H4 (cell line): ENCODE results near the gene IFNGR2. TPM values are rescaled to one million over a fixed set of nuclear protein-coding genes. Genes with fewer than 3 reads are reported as not detected.
"Not testable (repeated sequence)": the region's sequence is repeated elsewhere in the genome, so short reads cannot be mapped to it uniquely, and the experiment has no call there.

Experiments
- DNase-seq: peaks from one replicate; pipeline ENCODE4 v3.0.0-alpha.2; 2015; ENCODE audit warnings: low spot score
- total RNA-seq: library from RNA; depleted of rRNA; stranded (reverse); fragments of >200 nt; shearing (Covaris generic); gene quantifications from 2 replicates; pipeline ENCODE4 v1.2.3, GENCODE V29; 2014; rRNA removed

IFNGR2 gene, protein sequence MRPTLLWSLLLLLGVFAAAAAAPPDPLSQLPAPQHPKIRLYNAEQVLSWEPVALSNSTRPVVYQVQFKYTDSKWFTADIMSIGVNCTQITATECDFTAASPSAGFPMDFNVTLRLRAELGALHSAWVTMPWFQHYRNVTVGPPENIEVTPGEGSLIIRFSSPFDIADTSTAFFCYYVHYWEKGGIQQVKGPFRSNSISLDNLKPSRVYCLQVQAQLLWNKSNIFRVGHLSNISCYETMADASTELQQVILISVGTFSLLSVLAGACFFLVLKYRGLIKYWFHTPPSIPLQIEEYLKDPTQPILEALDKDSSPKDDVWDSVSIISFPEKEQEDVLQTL
- total RNA-seq, result 92.0 and 103 TPM in 2 replicates

DNA sequence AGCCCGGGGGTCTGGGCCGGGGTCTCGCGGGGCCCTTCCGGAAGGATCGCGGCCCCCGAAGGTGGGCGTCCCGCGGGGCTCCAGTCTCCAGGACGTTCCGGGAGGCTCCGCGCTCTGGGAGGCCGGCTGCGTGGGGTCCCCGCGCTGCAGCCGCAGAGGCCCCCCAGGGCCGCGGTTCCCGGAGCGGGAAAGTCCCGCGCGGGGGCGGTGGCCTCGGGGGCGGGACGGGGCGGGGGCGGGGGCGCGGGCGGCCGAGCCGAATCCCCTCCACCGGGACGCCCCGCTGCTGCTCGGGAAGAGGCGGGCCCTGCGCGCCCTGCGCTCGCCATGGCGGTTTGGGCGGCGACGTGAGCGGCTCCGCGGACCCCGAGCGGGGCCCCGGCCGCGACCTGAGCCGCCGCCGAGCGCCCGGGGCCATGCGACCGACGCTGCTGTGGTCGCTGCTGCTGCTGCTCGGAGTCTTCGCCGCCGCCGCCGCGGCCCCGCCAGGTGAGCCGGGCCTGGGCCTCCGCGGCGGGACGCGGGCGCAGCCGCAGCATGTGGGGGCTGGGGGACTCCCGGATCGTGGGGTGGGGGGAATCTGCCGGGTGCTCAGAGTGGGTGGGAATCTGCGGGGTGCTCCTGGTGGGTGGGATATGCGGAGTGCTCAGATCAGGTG is at the start of gene IFNGR2:
Gene IFNGR2, plus strand, starts transcription at position 286 of the 658 bp plus-strand sequence. Its CDS starts 131 bp downstream, at position 417.
- no peak for DNase-seq

DNA sequence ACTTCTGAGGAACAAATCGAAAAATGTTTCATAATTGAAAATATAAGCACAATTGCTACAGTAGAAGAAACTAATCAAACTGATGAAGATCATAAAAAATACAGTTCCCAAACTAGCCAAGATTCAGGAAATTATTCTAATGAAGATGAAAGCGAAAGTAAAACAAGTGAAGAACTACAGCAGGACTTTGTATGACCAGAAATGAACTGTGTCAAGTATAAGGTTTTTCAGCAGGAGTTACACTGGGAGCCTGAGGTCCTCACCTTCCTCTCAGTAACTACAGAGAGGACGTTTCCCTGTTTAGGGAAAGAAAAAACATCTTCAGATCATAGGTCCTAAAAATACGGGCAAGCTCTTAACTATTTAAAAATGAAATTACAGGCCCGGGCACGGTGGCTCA is 47.9 kb upstream of the IFNGR2 start:
- DNase-seq, result no peak

DNA sequence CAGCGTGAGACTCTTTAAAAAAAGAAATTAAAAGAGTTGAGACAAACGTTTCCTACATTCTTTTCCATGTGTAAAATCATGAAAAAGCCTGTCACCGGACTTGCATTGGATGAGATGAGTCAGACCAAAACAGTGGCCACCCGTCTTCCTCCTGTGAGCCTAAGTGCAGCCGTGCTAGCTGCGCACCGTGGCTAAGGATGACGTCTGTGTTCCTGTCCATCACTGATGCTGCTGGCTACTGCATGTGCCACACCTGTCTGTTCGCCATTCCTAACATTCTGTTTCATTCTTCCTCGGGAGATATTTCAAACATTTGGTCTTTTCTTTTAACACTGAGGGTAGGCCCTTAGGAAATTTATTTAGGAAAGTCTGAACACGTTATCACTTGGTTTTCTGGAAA is 47.2 kb upstream of the IFNGR2 start:
- DNase-seq, result no peak

DNA sequence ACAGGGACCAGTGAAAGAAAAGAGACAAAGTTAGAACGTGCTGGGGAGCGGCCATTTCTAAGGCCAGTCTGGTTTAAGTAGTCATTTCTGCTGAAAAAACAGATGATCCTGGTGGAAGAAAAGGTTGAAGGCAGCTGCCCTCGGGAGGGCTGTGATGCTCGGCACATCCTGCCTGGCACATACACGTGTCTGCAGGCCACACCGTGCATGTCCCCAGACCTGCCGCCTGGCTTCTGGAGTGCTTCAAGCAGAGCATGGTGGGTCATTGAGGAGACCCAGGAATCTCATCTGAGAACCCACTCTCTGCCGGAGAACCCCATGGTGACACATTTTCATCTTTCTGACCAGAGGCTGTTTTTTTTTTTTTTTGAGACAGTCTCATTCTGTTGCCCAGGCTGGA is 46.0 kb upstream of the IFNGR2 start:
- DNase-seq, result no peak

DNA sequence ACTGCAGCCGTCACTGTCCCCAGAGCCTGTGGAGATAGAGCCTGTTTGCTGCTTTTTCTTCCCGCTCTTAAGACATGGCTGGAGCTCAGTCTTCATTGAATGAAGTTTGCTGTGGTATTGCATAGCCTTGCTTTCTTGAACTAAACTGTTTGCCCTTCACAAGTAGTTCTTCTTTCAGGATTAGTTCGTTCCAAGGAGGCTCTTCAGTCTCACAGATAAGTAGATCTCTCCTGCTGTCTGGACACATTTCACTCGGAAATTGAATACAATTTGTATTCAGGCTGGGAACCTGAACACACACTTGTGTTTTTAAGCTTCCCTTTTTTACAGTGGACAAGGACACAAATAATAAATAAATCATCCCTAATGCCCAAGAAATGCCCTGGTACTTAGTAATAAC is 43.8 kb upstream of the IFNGR2 start:
- DNase-seq, result no peak

DNA sequence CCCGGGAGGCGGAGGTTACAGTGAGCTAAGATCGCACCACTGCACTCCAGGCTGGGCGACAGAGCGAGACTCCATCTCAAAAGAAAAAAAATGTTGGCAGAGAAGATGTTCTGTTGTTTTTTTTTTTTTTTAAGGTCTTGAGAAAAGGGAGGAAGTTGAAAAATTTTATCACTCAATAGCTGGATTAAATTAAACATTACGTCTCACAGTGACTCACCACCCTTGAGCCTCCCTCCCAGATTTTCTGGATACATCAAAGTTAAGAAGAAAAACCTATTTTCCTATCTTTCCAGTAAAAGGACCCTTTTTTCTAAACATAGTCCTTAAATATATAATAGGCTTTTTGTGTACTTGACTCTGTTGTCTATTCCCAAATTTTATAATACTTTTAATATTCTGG is 42.9 kb upstream of the IFNGR2 start:
- DNase-seq, result no peak

DNA sequence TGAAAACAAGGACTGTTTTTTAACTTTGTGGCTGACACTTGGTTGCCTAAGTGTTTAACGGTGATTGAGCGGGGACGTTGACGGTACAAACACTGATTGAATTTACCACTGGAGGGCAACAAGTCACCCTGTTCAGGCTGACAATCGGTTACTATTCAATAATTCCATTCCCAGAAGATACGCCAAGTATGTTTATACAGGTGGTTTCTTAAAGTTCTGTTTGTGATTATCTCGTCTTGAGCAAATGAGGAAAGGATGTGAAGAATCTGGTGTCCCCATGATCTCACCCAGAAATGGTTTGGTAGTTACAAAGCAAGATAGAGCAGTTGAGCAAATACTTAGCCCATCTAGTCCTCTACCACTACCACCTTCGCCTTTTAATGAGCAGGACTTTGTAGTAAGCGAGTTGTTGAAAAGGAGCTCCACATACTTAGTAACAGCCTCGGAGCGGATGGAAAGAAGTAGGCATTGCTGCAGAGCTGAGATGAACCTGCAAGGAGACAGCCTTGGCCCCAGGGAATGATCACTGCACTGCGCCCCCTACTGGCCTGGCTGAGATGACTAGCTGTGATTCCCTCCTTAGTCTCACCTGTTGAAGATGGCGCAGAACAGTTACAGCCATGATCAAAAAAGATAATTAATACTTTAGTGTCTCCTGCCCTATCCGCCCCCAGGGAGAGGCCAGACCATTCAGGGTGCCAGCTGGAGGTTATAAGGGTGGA is 42.2 kb upstream of the IFNGR2 start:
- peak; percentile 66 for DNase-seq

DNA sequence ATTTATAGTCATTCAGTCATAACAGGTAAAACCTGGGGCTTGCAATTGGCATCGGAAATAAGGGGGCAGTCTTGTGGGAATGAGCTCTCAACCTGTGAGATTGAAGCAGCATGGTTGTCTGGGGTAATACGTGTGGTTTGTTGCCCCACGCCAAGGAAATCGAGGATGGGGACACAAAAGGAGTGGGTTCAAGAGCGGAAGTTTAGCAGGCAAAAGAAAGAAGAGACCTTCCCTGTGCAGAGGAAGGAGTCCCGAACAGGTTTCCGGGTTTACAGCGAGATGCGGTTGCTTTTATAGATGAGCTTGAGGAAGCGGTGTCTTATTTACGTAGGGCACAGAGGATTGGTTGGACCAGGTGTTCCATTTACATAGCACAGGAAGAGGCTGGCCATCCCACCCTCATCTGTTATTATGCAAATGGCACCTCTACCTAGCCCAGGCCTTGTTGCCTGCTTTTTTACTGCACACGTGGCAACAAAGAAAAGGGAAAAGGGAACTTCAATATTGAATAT is 41.1 kb upstream of the IFNGR2 start:
- DNase-seq, result no peak

DNA sequence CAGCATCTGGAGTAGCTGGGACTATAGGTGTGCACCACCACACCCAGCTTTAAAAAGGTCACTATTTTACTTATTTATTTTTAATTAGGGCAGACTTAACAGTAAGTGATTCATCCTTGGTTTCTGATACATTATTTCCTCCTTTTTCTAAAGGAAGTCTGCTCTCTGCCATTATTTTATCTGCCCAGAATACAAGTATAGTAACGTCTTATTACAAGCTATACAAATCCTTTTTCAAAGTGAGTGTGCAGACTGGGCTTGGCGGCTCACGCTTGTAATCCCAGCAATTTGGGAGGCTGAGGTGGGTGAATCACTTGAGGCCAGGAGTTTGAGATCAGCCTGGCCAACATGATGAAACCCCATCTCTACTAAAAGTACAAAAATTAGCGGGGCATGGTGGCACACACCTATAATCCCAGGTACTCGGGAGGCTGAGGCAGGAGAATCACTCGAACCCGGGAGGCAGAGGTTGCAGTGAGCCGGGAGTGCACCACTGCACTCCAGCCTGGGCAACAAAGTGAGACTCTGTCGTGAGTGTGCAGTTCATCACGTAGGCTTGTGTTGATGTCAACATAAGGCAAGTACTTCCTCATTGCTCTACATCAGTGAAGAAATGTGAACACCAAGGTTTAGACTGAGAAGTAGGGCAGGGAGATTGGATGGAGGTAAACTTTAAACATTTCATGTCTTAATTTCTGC is 39.2 kb upstream of the IFNGR2 start:
- DNase-seq, result not testable (repeated sequence)

DNA sequence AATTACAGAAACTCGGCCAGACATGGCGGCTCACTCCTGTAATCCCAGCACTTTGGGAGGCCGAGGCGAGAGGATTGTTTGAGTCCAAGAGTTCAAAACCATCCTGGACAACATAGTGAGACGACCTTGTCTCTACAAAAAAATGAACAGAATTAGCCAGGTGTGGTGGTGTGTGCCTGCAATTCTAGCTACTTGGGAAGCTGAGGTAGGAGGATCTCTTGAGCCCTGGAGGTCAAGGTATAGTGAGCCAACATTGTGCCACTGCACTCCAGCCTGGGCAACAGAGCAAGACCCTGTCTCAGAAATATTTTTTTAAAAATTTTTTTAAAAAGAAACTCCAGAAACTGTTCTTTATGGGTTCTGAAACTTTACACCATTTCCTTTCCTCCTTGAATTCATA is 38.4 kb upstream of the IFNGR2 start:
- DNase-seq, result no peak

DNA sequence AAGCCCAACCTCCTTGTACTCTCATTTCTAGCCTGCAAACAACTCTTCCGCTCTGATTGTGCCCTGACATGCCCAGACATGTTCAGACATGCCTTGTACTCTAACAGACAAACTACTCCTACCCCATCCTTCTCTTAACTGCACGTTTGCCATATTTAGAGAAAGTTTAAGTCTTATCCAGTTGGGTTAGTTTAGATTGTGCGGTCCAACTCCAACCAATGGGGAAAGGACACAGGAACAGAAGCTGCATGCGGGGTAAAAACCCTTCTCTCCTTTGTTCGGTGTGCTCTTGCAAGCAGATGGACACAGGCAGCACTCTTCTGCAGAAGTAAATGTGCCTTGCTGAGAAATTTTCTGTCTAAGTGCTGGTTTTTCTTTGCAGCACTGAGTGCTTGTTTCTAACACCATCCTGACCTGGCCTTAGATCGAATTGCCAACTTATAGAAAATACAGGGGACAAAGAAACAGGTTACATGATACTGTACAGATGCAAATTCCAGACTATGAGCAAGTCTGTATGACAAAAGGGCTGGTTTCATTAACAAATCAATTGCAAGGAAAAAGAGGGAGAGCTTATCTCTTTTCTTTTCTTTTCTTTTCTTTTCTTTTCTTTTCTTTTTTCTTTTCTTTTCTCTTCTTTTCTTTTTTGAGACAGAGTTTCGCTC is 35.8 kb upstream of the IFNGR2 start:
- no peak for DNase-seq

DNA sequence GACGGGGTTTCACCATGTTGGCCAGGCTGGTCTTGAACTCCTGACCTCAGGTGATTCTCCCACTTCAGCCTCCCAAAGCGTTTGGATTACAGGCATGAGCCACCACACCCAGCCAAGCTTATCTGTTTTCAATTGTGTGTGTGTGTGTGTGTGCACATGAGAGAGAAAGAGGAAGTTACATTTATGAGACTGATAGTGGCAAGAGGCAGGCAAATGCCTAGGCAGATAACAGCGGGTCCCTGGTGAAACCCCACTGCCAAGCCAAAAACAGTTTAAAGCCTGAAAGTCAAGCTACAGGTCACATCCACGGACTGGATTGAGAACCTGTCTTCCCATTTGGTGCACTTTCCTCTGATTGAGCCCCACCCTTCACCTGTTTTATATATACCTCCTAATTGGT is 35.1 kb upstream of the IFNGR2 start:
- no peak for DNase-seq

DNA sequence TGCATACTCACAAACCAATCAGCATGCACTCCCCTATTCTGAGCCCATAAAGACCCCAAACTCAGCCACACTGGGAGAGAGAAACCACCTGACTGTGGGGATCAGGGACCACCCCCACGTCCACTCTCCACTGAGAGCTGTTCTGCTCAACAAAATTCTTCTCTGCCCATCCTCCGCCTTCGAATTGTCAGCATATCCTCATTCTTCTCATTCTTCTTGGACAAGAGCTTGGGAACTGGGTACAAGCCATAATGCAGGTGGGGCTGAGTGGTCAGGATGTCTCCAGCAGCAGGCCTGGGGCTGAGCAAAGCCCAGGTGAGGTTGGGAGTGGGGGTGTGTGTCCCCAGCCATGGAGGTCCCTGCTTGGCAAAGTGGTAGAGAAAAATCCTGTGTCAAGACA is 34.6 kb upstream of the IFNGR2 start:
- DNase-seq, result no peak

DNA sequence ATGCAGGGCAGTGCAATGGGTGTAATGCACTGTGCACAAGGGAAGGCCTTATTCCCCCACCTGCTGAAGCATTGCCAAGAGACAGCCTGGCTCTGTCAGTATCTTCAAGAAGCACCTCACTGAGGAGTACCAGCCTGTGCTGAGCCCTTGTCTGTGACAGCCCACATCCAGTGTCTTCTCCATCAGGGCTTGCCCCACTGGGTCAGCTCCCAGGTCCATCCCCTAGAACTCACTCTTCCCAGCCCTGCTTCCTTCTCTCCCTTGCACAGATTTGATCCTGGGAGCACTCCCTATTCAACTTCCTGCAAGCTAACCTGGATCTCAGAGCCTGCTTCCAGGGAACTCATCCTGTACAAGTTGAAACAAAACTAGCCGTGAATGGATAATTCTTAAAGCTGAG is 33.6 kb upstream of the IFNGR2 start:
- DNase-seq, result no peak

DNA sequence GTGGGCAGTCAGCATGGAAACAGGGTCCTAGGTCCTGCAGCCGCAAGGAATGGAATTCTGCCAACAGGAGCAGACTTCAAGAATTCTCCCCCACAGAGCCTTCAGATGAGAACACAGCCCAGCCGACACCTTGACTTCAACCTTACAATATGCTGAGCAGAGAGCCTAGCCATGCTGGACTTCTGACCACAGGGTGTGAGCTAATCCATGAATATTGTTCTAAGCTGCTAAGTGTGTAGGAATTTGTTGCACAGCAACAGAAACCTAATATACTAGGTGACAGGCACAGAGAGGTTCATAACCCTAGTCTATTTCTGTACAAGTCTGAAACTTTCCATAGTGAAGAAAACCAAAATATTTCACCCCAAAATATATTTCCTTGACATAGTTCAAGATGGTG is 32.9 kb upstream of the IFNGR2 start:
- DNase-seq, result no peak

DNA sequence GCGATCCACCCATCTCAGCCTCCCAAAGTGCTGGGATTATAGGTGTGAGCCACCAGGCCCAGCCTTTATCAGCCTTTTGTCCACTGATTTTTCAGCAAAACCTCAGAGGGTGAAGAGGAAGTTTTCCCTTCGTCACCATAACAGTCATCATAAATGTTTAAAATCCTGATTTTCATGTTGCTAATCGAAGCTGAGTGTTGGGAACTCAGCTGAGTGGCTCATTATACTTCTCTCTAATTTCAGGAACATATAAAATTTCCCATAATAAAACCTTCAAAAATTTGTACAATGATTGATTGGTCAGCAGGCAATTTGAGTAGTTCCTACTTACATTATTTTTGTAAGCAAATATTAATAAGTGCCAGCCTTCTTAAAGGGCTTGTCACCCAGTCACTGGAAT is 31.8 kb upstream of the IFNGR2 start:
- DNase-seq, result no peak

DNA sequence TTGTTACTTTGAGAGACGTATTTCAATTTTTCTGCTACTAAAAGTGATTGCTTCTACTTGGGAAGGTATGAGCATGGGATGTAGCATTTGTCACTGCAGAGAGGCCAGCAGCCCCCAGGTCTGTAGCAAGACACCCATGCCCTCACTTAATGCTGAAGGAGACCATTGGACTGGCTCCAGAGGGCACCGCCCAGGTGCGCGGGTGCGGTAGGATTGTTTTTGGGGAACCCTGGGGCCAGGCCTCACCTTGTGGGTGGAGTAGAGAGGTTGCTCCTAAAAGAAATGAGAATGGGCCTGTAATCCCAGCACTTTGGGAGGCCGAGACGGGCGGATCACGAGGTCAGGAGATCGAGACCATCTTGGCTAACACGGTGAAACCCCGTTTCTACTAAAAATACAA is 30.6 kb upstream of the IFNGR2 start:
- no peak for DNase-seq

DNA sequence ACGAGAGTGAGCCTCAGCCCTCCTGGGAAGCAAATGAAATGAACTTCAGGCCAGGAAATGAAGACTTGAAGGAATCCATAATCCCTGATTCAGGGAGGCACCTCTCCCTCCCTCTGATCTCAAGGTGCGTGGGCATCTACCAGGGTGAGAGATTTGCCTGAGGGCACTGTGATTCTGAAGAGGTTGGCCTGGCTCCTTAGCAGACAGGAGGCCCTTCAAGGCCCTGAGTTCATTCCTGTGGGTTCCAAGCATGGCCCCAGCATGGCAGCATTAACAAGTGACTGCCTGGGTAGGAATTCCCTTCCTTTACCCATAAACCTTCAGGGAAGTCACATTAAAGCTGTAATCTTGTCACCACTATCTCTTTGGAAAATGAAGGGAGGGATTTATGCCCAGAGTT is 29.8 kb upstream of the IFNGR2 start:
- no peak for DNase-seq

DNA sequence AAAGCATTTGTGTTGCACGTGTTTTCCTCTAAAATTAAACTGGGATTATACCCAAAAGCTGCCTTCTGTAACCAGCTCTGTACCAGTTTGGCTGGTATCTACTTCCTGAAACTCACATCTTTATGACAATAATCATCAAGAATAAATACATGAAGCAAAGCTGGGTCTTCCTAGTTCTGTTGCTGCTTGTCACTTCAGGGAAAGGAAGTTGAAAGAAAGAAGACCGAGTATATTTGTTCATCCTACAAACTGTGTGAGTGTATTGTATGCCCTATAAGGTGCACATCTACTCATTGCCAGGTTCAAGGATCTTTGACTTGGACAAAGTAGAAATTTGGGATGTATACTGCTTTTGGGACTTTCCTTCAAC is 29.1 kb upstream of the IFNGR2 start:
- no peak for DNase-seq

DNA sequence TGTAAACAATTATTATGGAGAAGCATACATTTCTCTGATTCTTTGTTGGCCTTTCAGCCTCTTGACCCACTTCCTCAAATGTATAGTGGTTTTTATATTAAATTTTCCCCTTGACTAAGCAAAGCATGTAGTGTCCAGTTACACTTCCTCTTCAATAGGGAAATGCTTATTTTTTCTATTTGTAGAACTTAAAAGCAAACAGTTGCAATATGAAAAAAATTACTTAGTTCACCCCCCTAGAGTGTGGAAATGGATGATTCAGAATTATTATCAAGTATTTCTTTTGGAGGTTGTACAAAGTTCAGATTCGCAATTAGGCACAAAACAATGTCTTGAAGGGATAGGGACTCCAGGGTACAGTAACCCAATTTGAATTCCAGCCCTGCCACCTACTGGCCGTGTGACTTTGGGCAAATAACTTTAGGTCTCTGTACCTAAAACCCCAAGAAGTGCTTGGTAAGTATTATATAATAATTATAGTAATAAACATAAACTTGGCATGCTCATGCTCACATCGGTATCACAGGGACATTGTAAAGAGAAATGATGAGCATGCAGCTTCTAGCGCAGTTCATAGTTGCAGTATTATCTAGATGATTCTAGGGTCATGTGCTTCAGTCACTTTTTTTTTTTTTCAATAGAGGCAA is 28.6 kb upstream of the IFNGR2 start:
- no peak for DNase-seq

DNA sequence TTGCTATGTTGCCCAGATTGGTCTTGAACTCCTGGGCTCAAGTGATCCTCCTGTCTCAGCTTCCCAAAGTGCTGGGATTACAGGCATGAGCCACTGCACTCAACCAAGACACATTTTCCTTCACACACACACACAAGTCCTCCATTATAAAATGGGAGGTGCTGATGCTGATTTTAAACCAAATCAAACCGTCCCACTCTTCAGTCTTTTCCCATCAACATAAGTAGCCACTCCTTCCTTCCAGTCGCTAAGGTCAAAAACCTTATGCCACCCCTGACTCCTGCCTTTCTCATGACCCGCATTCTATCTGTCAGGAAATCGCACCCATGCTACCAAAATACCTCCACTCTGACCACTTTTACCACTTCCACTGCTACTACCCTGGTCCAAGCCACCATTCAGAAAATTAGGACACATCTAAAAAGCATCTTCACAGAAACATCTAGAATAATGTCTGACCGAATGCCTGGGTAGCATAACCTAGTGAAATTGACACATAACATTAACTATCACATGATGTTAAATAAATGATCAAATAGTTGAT is 28.0 kb upstream of the IFNGR2 start:
- DNase-seq, result no peak
